ENCODE measurements around the gene FUS. TPM values are rescaled to one million over a fixed set of nuclear protein-coding genes. Genes with fewer than 3 reads are reported as not detected.
"Not testable (repeated sequence)": the region's sequence is repeated elsewhere in the genome, so short reads cannot be mapped to it uniquely, and the experiment has no call there.

Gene FUS
- polyA plus RNA-seq, 2 donors: 134 to 170 TPM

DNA sequence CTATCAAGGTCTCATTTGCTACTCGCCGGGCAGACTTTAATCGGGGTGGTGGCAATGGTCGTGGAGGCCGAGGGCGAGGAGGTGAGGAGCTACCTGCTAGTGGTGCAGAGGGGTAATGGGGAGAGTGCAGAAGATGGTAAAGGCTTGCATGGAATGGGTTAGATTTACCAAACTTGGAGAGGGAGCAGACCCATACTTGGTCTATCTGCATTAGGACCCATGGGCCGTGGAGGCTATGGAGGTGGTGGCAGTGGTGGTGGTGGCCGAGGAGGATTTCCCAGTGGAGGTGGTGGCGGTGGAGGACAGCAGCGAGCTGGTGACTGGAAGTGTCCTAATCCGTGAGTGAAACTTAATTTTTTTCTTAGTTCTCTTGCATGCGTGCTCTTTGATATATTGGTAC is 10.1 kb downstream of the FUS start:
- WGBS, 2 donors: 95% methylated on average over 12 of the region's 12 CpGs
- H3K4me3 ChIP-seq (ENCODE audit: low read depth in 1 of 2, low read length in 2 of 2): no peak overlapping the region
- H3K36me3 ChIP-seq (ENCODE audit: control insufficient read depth in 2 of 2, insufficient read depth in 2 of 2, low read length in 1 of 2): peaks cover 39 to 48% of the 10 kb centered on the region in 2 donors
- no peaks in the 10 kb centered on the region for H3K27me3 ChIP-seq (ENCODE audit: control insufficient read depth in 1 of 2, insufficient read depth in 2 of 2, low read length in 2 of 2)
- H3K27ac ChIP-seq (ENCODE audit: low read depth in 2 of 2, low read length in 1 of 2): no peak overlapping the region
- no peaks in the 10 kb centered on the region for H3K9me3 ChIP-seq (ENCODE audit: control insufficient read depth in 2 of 2, insufficient read depth in 1 of 2, low read depth in 1 of 2, low read length in 1 of 2)
- H3K4me1 ChIP-seq (ENCODE audit: control insufficient read depth in 2 of 2, insufficient read depth in 2 of 2, low read length in 1 of 2): peaks cover 0 to 2% of the 10 kb centered on the region in 2 donors

GRCh38 chr16:31190818-31191444 is 11.0 kb downstream of the FUS start:
- no peak overlapping the region for H3K4me3 ChIP-seq (ENCODE audit: low read depth in 1 of 2, low read length in 2 of 2)
- 93 to 94% methylated on average over 17 of the region's 17 CpGs for WGBS, 2 donors
- H3K27me3 ChIP-seq (ENCODE audit: control insufficient read depth in 1 of 2, insufficient read depth in 2 of 2, low read length in 2 of 2): no peaks in the 10 kb centered on the region
- H3K4me1 ChIP-seq (ENCODE audit: control insufficient read depth in 2 of 2, insufficient read depth in 2 of 2, low read length in 1 of 2): peaks cover 0 to 2% of the 10 kb centered on the region in 2 donors
- H3K27ac ChIP-seq (ENCODE audit: low read depth in 2 of 2, low read length in 1 of 2): no peak overlapping the region
- no peaks in the 10 kb centered on the region for H3K9me3 ChIP-seq (ENCODE audit: control insufficient read depth in 2 of 2, insufficient read depth in 1 of 2, low read depth in 1 of 2, low read length in 1 of 2)
- H3K36me3 ChIP-seq (ENCODE audit: control insufficient read depth in 2 of 2, insufficient read depth in 2 of 2, low read length in 1 of 2): peaks cover 39 to 49% of the 10 kb centered on the region in 2 donors

- 83 to 88% methylated on average over 5 of the region's 5 CpGs for WGBS, 2 donors
- no peaks in the 10 kb centered on the region for H3K9me3 ChIP-seq (ENCODE audit: control insufficient read depth in 2 of 2, insufficient read depth in 1 of 2, low read depth in 1 of 2, low read length in 1 of 2)
- H3K27me3 ChIP-seq (ENCODE audit: control insufficient read depth in 1 of 2, insufficient read depth in 2 of 2, low read length in 2 of 2): no peaks in the 10 kb centered on the region
- peaks cover 35 to 45% of the 10 kb centered on the region in 2 donors for H3K36me3 ChIP-seq (ENCODE audit: control insufficient read depth in 2 of 2, insufficient read depth in 2 of 2, low read length in 1 of 2)
- H3K4me3 ChIP-seq (ENCODE audit: low read depth in 1 of 2, low read length in 2 of 2): no peak overlapping the region
- H3K4me1 ChIP-seq (ENCODE audit: control insufficient read depth in 2 of 2, insufficient read depth in 2 of 2, low read length in 1 of 2): peaks cover 0 to 2% of the 10 kb centered on the region in 2 donors
- H3K27ac ChIP-seq (ENCODE audit: low read depth in 2 of 2, low read length in 1 of 2): no peak overlapping the region
These were observed 11.9 kb downstream of the FUS start for GRCh38 chr16:31191697-31192428.

DNA sequence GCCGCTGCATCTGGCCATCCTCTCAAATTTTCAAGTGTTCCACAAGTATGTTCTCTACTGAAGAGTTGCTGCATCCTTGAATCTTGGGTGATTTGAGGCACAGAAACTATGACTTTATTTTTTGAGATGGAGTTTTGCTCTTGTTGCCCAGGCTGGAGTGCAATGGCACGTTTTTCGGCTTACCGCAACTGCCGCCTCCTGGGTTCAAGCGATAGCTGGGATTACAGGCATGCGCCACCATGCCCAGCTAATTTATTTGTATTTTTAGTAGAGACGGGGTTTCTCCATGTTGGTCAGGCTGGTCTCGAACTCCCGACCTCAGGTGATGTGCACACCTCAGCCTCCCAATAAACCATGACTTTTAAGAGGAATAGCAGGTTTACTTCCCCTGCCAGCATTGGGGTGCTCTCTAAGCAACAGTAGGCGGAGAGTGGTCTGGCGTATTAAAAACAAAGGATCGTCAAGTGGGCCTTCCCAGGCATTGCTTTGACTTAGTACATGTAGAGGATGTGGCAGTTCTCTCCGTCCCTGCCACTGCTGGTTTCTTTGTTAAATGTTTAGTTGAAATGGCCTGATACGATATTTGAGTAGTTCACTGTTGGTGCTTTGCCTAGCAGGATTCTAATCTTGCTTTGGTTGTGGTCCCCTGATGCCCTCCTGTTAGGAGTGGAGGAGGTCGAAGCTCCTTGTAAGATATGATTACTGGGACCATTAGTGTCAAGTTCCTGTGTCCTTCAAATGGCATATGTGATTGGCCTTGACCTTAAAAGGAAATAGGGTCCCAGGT is 13.1 kb downstream of the FUS start:
- Histone ChIP-seq H3K27me3 (ENCODE audit: control insufficient read depth in 1 of 2, insufficient read depth in 2 of 2, low read length in 2 of 2) (no peaks in the 10 kb centered on the region), H3K4me3 (ENCODE audit: low read depth in 1 of 2, low read length in 2 of 2) (no peak overlapping the region), H3K4me1 (ENCODE audit: control insufficient read depth in 2 of 2, insufficient read depth in 2 of 2, low read length in 1 of 2) (peaks cover 0 to 2% of the 10 kb centered on the region in 2 donors), H3K27ac (ENCODE audit: low read depth in 2 of 2, low read length in 1 of 2) (no peak overlapping the region), H3K9me3 (ENCODE audit: control insufficient read depth in 2 of 2, insufficient read depth in 1 of 2, low read depth in 1 of 2, low read length in 1 of 2) (no peaks in the 10 kb centered on the region), H3K36me3 (ENCODE audit: control insufficient read depth in 2 of 2, insufficient read depth in 2 of 2, low read length in 1 of 2) (peaks cover 34 to 38% of the 10 kb centered on the region in 2 donors)
- WGBS, 2 donors: 89 to 91% methylated on average over 16 of the region's 16 CpGs

DNA sequence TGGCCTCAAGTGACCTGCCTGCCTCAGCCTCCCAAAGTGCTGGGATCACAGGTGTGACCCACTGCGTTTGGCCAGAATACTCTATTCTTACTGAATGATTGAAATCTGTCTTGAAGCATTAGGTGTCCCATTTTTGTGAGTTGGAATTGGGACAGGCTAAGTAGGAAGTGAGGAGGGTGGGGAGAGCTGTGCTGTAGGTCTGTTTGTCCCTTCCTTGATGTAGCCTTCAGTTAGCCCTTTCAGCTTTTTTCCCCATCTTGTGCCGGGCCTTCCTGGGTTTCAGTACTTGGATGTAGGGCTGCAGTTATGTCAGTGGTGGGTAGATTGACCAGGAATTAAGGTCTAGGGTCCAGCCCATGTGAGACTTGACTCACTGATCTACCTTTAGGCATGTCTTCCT is 13.9 kb downstream of the FUS start:
- peaks cover 0 to 2% of the 10 kb centered on the region in 2 donors for H3K4me1 ChIP-seq (ENCODE audit: control insufficient read depth in 2 of 2, insufficient read depth in 2 of 2, low read length in 1 of 2)
- no peak overlapping the region for H3K27ac ChIP-seq (ENCODE audit: low read depth in 2 of 2, low read length in 1 of 2)
- no peaks in the 10 kb centered on the region for H3K27me3 ChIP-seq (ENCODE audit: control insufficient read depth in 1 of 2, insufficient read depth in 2 of 2, low read length in 2 of 2)
- no peaks in the 10 kb centered on the region for H3K9me3 ChIP-seq (ENCODE audit: control insufficient read depth in 2 of 2, insufficient read depth in 1 of 2, low read depth in 1 of 2, low read length in 1 of 2)
- no peak overlapping the region for H3K4me3 ChIP-seq (ENCODE audit: low read depth in 1 of 2, low read length in 2 of 2)
- H3K36me3 ChIP-seq (ENCODE audit: control insufficient read depth in 2 of 2, insufficient read depth in 2 of 2, low read length in 1 of 2): peaks cover 28 to 36% of the 10 kb centered on the region in 2 donors
- 87 to 98% methylated on average over 2 of the region's 2 CpGs for WGBS, 2 donors

- WGBS, 2 donors: 78% methylated on average over 7 of the region's 7 CpGs
- H3K27ac ChIP-seq (ENCODE audit: low read depth in 2 of 2, low read length in 1 of 2): no peak overlapping the region
- H3K36me3 ChIP-seq (ENCODE audit: control insufficient read depth in 2 of 2, insufficient read depth in 2 of 2, low read length in 1 of 2): peaks cover 21 to 36% of the 10 kb centered on the region in 2 donors
- H3K27me3 ChIP-seq (ENCODE audit: control insufficient read depth in 1 of 2, insufficient read depth in 2 of 2, low read length in 2 of 2): no peaks in the 10 kb centered on the region
- no peak overlapping the region for H3K4me3 ChIP-seq (ENCODE audit: low read depth in 1 of 2, low read length in 2 of 2)
- H3K9me3 ChIP-seq (ENCODE audit: control insufficient read depth in 2 of 2, insufficient read depth in 1 of 2, low read depth in 1 of 2, low read length in 1 of 2): no peaks in the 10 kb centered on the region
- peaks cover 0 to 2% of the 10 kb centered on the region in 2 donors for H3K4me1 ChIP-seq (ENCODE audit: control insufficient read depth in 2 of 2, insufficient read depth in 2 of 2, low read length in 1 of 2)
These were observed 15.0 kb downstream of the FUS start for GRCh38 chr16:31194898-31195297.

GRCh38 chr16:31195861-31196260 is 15.9 kb downstream of the FUS start:
- not testable (repeated sequence) for H3K4me1 ChIP-seq (ENCODE audit: control insufficient read depth in 2 of 2, insufficient read depth in 2 of 2, low read length in 1 of 2); H3K27me3 ChIP-seq (ENCODE audit: control insufficient read depth in 1 of 2, insufficient read depth in 2 of 2, low read length in 2 of 2); H3K9me3 ChIP-seq (ENCODE audit: control insufficient read depth in 2 of 2, insufficient read depth in 1 of 2, low read depth in 1 of 2, low read length in 1 of 2); H3K4me3 ChIP-seq (ENCODE audit: low read depth in 1 of 2, low read length in 2 of 2); H3K27ac ChIP-seq (ENCODE audit: low read depth in 2 of 2, low read length in 1 of 2)
- 95 to 97% methylated on average over 11 of the region's 11 CpGs for WGBS, 2 donors
- H3K36me3 ChIP-seq (ENCODE audit: control insufficient read depth in 2 of 2, insufficient read depth in 2 of 2, low read length in 1 of 2): peaks cover 15 to 26% of the 10 kb centered on the region in 2 donors

- WGBS, 2 donors: 88% methylated on average over 17 of the region's 17 CpGs
- no peak overlapping the region for H3K4me3 ChIP-seq (ENCODE audit: low read depth in 1 of 2, low read length in 2 of 2)
- H3K36me3 ChIP-seq (ENCODE audit: control insufficient read depth in 2 of 2, insufficient read depth in 2 of 2, low read length in 1 of 2): peaks cover 9 to 26% of the 10 kb centered on the region in 2 donors
These were observed 16.6 kb downstream of the FUS start for GRCh38 chr16:31196324-31197088.

More at GRCh38 chr16:31196324-31197088, 16.6 kb downstream of the FUS start:
- H3K27me3 ChIP-seq (ENCODE audit: control insufficient read depth in 1 of 2, insufficient read depth in 2 of 2, low read length in 2 of 2): no peaks in the 10 kb centered on the region
- H3K4me1 ChIP-seq (ENCODE audit: control insufficient read depth in 2 of 2, insufficient read depth in 2 of 2, low read length in 1 of 2): peaks cover 5 to 6% of the 10 kb centered on the region in 2 donors
- no peaks in the 10 kb centered on the region for H3K9me3 ChIP-seq (ENCODE audit: control insufficient read depth in 2 of 2, insufficient read depth in 1 of 2, low read depth in 1 of 2, low read length in 1 of 2)
- H3K27ac ChIP-seq (ENCODE audit: low read depth in 2 of 2, low read length in 1 of 2): no peak overlapping the region
